ENCODE measurements around the gene DENND5A. TPM values are rescaled to one million over a fixed set of nuclear protein-coding genes. Genes with fewer than 3 reads are reported as not detected.

DENND5A gene
- total and polyA plus RNA-seq, 9 of the 15 experiments (the other 6 are each of a cell fraction or from before 2014, with no cell fraction given): 11.7 to 130 (median 46.3) TPM

DNA sequence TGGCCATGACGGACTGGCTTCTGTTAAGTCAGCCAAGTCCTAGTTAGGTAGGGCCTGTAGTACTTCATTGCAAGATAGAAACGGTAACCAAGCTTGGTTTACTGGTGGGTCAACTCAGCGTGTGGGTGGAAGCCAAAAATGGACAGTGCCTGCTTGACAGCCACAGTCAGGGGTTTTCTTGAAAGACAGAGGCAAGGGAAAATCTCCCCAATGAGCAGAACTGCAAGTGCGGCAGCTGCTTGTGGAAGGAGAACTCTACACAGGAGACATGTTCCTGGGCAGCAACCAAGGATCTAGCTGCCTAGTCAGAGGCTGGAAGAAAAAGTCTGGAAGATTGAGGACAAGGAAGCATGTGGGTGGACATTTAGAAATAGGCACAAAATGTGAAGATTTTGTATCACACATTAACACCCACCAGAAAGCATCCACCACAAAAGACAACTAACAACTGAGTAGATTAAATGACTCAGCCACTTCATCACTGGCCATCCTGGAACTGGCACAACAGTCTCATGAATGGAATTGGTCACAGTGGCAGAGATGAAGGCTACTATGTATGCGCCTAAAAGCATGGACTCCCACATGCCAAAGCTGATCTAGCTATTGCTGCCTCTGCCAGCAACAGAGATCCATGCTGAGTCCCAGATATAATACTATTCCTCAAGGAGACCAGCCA, 132.8 kb downstream of the DENND5A start:
- H3K27ac ChIP-seq (ENCODE audit: extremely low read depth, low read depth, low read length): no peak overlapping the region
- CTCF ChIA-PET (ENCODE audit: low intra/inter-chr PET ratio): interaction anchor here (0.9 kb wide), 1 partner anchor 115 kb away, joined by 3 read pairs; no protein-coding TSS in a partner anchor
- no TSS peak for BruUV-seq (replicated peaks)
- no peaks in the 10 kb centered on the region for H3K27me3 ChIP-seq (ENCODE audit: control insufficient read depth in 2 of 2, insufficient read depth in 2 of 2, low read length in 2 of 2)
- H2AFZ ChIP-seq (ENCODE audit: low read depth, low read length): no peak overlapping the region
- intact Hi-C loops (cut with micrococcal nuclease) (loop anchor here (5.0 kb wide), 1 partner anchor 35 kb away; no protein-coding TSS in a partner anchor), in situ Hi-C loops (cut with MboI) (loop anchor here (10.0 kb wide), 1 partner anchor 118 kb away; no protein-coding TSS in a partner anchor)
- TF ChIP-seq ZNF3 (CRISPR knock-in tag; IDR thresholded peaks at IDR 0.05) (no peak), CLOCK (CRISPR knock-in tag; IDR thresholded peaks at IDR 0.05; ENCODE audit: borderline replicate concordance) (no peak), ZNF217 (CRISPR knock-in tag; IDR thresholded peaks at IDR 0.05) (no peak), TEAD4 (IDR thresholded peaks at IDR 0.05; ENCODE audit: low read length) (no peak), TEAD4 (CRISPR knock-in tag; IDR thresholded peaks at IDR 0.05; ENCODE audit: borderline replicate concordance) (no peak), ZFX (CRISPR knock-in tag; IDR thresholded peaks at IDR 0.05) (no peak), RFX1 (IDR thresholded peaks at IDR 0.05) (no peak), NFATC3 (IDR thresholded peaks at IDR 0.05) (no peak), ADNP (tag; IDR thresholded peaks at IDR 0.05) (no peak), JUN (IDR thresholded peaks at IDR 0.05; ENCODE audit: borderline replicate concordance, low read depth, low read length) (no peak), JUN (CRISPR knock-in tag; IDR thresholded peaks at IDR 0.05; ENCODE audit: borderline replicate concordance) (no peak)
- TF ChIP-seq, protein P1, sequence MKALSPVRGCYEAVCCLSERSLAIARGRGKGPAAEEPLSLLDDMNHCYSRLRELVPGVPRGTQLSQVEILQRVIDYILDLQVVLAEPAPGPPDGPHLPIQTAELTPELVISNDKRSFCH (CRISPR knock-in tag; IDR thresholded peaks at IDR 0.05): no peak
- TF ChIP-seq, protein P1 (tag; IDR thresholded peaks at IDR 0.05): no peak
- TF ChIP-seq, protein P2, sequence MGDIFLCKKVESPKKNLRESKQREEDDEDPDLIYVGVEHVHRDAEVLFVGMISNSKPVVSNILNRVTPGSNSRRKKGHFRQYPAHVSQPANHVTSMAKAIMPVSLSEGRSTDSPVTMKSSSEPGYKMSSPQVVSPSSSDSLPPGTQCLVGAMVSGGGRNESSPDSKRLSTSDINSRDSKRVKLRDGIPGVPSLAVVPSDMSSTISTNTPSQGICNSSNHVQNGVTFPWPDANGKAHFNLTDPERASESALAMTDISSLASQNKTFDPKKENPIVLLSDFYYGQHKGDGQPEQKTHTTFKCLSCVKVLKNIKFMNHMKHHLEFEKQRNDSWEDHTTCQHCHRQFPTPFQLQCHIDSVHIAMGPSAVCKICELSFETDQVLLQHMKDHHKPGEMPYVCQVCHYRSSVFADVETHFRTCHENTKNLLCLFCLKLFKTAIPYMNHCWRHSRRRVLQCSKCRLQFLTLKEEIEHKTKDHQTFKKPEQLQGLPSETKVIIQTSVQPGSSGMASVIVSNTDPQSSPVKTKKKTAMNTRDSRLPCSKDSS (IDR thresholded peaks at IDR 0.05; ENCODE audit: low read depth, partially characterized antibody): no peak
- H3K9me1 ChIP-seq (ENCODE audit: control insufficient read depth, insufficient read depth, low read length): no peaks in the 10 kb centered on the region
- POLR2A ChIA-PET: no interaction called here
- H3K4me3 ChIP-seq: no peak overlapping the region
- DNase-seq (ENCODE audit: extremely low read depth in 1 of 4, low spot score in 3 of 4): no peak
- H3K9me3 ChIP-seq (replicated peaks; ENCODE audit: control insufficient read depth, insufficient read depth, low read depth, low read length): no peaks in the 10 kb centered on the region
- ATAC-seq: no peak
- FAIRE-seq: no peak
- H3K36me3 ChIP-seq (ENCODE audit: control insufficient read depth, insufficient read depth, low read length): peaks cover 5% of the 10 kb centered on the region; the same call in 2 of the 3 replicates
- no peak overlapping the region for H3K4me2 ChIP-seq (ENCODE audit: insufficient read depth, low read length)
- no peaks in the 10 kb centered on the region for H4K20me1 ChIP-seq (replicated peaks; ENCODE audit: control insufficient read depth, insufficient read depth, low read length)
- H3K79me2 ChIP-seq (ENCODE audit: control insufficient read depth, insufficient read depth, low read length): no peaks in the 10 kb centered on the region
- no peaks in the 10 kb centered on the region for H3K4me1 ChIP-seq (replicated peaks in 1 of 2; ENCODE audit: control insufficient read depth in 2 of 2, insufficient read depth in 2 of 2, low read length in 2 of 2)
- WGBS (ENCODE audit: insufficient coverage, low coverage, missing lambda C conversion rate): 44% methylated on average over 5 of the region's 5 CpGs
- no peak overlapping the region for H3K9ac ChIP-seq (ENCODE audit: insufficient read depth in 1 of 2, low read depth in 2 of 2, low read length in 2 of 2)
